NCI-H187 treated with DMSO at 0.1 percent for 48 hours (cell line): ENCODE measurements around the gene CCK.

Experiments used
- DNase-seq: peaks from one replicate; lab custom pipeline; 2025; lab: John Stamatoyannopoulos, UW

Gene CCK

DNA sequence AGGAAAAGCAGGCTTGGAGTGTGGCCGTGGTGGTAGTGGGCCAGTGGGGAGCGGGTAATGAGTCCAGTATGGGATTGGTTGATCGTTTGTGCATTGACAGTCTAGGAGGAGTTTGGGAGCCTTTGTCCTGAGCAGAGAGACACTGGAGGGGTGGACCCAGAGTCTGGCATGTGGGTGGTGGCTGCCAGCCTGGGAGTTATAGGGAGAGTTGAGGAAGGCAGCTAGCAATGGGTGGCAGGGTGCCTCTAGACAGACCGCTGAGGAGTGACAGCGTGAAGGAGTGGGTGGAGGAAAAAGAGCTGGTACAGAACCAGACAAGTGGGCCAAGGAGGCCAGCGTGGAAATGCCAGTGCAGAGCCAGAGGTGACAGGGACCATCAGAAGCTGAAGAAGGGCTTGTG is 1.9 kb upstream of the CCK start:
- no peak for DNase-seq

DNA sequence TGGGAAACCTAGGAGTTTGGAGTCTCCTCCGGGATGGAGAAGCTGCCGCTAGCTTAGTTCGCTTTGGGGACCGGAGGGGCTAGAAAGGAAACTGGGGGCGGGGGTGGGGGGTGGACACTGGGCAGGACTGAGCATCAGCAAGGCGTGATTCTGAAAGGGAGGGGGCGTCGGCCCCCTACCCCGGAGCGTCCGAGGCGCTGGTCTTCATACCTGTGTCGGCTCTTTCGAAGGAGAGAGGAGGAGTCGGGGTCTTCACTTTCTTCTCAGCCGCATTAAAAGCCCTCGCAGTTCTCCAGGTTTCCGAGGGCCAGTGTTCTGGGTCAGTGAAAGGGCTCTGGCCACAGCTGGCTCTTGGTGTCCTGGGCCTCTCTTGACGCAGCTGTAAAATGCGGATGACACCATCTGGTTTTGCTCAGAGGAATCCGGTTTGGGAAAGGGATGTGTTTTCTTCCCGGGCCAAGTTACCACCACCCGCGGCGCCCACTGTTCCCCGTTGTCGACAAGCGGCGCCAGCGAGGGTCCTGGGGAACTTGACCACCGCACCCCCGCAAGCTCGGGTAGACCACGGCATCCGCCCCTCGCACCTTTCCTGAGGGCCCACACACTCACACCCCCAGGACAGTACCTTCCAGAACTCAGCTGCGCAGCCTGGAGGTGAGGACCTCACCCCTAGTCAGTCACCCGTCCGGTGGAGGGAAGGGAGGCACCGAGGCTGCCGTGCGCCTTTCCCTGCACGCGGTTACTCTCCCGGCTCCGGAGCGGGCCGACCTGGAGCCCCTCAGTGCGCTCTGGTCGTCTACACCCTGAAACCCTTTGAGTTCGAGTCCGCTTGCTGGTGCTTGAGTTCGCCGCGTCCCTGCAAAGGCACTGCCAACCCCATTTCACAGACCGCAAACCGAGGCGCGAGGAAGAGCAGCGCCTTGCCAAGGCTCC is 660 bp downstream of the CCK start:
- DNase-seq: no peak

DNA sequence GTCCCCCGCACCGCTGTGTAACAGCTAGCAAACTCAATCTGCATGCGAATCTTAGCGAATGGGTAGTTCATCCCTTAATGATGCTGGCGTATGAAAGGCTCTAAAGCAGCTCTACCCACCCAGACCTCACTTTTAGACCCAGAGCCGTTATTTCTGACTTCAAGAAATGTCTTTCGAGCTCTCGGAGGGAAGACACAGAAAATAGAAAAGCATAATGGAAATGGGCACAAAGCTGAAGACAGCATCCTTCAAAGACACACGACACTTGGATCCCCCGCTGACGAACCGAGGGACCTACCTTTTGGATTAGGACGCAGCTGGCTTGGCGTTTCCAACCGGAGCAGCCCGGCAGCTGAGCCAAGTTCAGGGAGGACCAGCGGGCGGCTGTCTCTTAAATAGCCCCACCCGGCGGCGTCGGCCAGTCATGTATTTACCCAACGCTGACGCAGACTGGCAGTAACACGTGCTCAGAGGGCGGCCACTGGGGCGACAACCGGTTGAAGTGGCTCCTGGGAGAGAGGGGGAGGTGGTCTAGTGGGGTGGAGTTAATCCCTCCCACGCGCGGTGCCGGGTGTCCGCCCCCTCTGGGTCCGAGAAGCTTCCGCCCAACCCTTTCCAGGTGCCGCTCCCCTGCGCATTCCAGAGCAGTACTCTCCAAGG is 1.5 kb downstream of the CCK start:
- no peak for DNase-seq

DNA sequence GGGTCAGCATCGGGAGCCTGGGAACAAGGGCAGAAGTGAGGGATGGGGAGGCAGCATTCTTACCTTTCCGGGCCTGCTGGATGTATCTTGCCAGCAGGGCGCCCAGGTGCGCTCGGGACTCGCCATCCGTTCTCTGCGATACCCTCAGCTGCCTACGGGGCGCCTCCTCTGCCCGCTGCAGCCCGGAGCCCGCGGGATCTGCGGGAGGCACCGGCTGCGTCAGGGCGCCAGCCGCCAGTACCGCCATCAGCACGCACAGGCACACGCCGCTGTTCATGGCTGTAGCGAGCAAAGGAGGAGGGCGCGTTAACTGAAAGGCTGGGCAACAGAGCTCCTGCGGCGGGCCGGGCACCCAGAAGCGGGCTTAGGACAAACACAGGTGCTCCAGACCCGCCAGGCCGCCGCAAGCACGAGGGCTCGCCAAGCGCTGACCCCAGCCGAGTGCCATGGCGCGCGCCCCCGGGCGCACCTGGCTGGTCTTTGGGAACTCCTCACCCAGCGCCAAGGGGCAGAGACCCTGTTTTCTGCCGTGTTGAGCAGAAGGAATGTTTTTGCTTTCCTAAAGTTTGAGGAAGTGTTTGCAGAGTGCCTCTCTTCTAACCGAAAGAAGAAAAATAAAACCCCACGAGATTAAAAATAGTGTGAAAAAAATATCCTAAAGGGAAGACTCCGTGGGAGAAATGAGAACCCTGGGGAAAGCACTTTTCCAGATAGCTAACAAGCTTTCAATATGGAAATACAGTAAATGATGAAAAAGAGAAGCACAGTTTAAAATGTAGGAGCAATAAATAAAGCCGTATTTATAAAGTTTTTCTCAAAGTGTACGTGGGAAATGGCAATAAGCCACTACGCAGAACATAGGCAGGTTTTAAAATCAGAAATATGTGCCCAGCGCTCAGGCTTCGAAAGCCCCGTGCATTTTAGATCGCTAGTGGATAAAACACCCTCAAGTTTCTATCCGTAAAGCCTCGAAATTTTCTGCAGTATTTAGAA is 2.3 kb downstream of the CCK start:
- DNase-seq: no peak

DNA sequence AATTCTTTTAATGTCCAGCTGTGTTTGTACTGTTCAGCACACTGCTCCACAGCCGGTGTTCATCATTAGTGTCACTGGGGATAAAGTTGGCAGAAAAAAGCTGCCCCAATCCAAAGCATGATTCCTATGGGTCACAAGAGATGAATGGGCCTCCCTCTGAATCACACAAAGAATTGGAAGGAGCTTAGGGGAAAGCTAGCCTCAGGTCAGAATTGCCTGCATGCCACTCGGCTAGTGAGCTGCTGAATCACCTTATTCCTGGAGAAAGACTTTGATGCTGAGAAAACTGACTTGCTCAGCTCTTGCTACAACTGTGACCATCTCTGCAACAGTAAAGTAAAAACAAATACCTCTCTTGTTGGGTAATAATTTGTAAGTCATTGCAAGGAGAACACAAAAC is 3.5 kb downstream of the CCK start:
- DNase-seq: no peak

DNA sequence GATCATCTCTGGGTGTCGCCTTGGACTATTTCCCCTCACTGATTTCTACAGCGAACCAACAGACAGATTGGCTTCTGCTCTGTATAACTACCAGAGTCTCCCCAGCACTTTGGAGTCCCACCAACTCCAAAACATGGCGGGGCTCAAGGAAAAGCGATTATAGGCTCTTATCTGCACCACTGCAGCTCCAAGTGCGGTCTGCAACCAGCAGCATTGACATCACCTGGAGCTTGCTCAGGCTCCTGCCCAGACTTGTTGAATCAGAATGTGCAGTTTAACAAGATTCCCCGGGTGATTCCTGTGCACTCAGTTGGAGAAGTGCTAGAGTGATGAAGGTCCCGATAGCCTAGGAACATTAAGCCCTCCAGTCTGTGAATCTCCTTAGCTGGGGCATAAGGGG is 9.0 kb downstream of the CCK start:
- DNase-seq: no peak

DNA sequence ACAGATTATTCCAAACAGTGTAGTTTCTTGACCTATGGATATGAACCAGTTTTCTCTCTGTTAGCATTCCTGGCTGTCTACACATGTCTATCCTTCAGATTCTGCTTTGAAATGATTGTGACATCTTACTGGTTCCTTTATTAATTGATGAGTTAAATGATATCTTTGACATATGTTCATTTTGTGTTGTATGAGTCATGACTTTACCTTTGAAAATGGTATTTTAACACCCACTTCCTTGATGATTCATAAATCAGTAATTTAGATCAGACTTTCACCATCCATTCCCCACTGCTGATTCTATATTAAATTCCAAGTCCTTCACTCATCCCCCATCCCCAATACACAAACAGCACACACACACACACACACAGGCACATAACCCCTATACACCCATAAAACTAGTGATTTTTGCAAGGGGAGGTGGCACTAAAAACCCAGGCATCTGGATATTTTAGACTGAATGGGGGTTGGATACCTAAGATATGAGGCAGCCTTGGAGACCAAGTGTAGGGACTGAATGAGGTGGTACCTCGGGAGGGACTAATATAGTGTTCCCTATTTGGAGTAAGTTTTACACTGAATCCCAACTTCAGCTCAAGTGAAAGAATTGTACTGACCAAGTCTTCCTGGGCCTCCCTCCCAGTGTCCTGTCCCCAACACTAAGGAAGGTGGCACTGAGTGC is 9.7 kb downstream of the CCK start:
- no peak for DNase-seq

DNA sequence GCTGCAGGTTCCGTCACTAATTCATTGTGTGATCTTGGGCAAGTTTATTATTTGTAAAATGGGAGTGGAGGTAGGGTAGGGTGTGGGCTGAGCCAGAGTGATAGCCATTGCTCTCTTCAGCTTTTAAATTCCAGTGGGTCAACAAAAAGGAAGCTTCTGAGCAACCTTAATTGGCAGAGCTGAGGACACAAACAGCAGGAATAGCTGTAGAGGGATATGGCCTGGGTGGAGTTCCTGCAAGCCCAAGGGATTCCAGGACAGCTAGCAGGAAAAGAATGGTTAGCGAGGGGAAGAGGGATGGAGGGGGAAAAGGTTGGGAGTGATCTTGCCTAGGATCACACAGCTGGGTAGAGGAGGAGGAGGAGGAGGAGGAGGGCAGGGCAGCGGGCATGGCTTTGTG is 11.4 kb downstream of the CCK start:
- DNase-seq: no peak

DNA sequence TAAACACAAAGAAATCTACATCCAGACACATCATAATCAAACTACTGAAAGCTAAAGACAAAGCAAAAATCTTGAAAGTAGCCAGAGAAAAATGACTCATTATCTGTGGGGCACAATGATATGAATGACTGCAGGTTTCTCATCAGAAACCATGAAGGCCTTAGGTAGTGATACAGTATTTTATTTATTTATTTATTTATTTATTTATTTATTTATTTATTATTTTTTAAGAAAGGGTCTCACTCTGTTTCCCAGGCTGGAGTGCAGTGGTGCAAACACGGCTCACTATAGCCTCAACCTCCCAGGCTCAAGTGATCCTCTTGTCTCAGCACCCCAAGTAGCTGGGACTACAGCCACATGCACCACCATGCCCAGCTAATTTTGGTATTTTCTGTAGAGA is 15.2 kb downstream of the CCK start:
- no peak for DNase-seq

DNA sequence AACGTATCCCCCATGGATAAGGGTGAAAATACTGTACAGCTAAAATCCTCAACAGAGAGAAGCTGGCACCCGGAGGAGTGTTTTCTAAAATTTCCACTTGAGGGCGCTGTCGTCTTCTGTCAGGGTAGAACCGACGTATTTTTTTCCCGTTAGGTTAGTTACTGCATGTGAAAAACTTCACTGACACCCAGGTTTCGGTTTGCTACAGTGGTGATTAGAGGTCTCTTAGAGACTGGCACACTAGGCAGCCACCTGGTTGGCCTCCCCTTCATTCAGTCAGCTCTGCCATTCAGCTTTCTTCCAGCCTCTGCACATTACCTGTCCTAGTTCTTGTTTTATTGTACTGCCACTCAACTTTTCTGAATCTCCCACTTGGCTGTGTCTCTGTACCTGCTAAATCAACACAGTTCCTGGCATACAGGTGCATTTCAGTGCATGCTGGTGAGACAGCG is 18.4 kb downstream of the CCK start:
- DNase-seq: peak; percentile 11

DNA sequence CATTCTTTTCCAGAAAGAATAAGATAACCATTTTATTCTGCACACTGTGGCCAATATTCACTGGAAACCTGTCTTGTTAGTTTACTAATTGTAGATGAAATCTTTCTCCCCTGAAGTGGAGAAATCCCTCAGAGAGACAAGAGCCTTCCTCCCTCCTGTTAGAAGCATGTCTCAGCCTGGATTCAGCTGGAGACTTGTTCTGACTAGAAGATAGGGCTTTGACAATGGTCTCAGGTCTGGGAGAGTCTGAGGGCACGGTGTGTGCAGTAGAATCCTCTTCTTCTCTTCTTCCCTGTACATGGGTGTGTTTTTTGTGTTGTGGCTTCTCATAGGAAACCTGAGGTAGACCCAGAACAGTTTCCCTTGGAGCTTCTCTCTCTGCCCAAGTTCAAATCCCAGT is 19.9 kb downstream of the CCK start:
- no peak for DNase-seq

DNA sequence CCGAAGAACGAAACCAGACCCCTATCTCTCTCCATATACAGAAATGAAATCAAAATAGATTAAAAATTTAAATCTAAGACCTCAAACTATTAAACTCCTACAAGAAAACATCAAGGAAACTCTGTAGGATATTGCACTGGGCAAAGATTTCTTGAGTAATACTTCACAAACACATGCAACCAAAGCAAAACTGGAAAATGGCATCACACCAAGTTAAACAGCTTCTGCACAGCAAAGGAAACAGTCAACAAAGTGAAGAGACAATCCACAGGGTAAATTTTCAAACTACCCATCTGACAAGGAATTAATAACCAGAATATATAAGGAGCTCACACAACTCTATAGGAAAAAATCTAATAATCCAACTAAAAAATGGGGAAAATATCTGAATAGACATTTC is 29.4 kb downstream of the CCK start:
- no peak for DNase-seq

DNA sequence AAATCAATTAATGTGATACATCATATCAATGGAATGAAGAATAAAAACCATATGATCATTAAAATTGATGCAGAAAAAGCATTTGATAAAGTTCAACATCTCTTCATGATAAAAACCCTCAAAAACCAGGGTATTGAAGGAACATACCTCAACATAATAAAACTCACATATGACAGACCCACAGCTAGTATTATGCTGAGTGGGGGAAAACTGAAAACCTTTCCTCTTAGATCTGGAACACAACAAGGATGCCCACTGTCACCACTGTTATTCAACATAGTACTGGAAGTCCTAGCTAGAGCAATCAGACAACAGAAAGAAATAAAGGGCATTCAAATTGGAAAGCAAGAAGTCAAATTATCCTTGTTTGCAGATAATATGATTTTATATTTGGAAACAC is 30.5 kb downstream of the CCK start:
- DNase-seq: no peak

DNA sequence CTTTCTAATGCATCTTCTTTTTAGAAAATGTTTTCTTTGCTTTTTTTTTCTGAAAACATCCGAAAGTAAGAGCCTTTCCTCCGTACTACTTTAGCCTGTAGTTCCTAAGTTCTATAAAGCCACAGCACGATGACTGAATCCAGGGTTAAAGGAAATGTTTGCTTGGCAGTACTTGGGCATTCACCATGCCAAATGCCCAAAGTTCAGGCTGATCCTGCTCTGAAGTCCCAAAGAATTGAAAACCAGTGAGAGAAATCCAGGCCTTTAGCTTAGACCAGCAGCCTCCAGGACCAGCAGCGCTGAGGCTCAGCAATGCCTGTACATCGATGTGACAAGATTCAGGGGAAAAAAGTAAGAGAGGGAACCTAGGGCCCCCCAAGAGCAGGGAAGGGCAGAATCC is 35.1 kb downstream of the CCK start:
- DNase-seq: no peak

DNA sequence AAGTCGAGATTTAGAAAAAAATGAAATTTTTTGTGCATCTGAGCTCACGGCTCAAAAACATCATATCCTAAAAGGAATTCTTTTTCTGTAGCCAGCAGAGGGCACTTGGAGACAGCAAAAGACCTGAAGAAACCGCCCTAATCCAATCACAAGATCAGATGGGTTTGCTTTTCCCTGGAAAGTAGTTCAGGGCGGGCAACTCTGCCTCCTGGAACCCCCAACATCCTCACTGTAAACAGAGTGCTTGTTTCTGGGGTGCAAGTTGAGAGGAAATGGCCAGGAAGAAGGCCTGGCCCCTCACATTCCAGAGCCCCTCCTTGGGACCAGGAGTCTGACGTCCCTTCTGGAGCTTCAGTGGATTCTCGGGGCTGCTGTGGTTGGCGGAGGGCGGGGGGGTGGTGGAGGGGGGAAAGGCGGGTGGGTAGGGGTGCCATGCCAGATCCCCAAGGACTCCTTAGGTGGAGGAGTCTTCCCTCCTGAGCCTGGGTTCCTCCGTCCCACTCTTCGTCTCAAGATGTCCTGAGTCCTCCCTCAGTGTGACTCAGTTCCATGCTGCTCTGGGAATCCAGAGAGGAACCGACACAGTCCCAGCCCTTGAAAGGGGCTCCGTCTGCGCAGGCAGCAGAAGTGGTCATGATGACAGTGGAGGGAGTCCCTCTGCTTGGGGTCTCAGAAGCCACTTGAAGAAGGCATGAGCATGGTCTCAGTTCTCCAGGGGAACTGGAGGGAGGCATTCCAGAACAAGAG is 35.9 kb downstream of the CCK start:
- DNase-seq: no peak

DNA sequence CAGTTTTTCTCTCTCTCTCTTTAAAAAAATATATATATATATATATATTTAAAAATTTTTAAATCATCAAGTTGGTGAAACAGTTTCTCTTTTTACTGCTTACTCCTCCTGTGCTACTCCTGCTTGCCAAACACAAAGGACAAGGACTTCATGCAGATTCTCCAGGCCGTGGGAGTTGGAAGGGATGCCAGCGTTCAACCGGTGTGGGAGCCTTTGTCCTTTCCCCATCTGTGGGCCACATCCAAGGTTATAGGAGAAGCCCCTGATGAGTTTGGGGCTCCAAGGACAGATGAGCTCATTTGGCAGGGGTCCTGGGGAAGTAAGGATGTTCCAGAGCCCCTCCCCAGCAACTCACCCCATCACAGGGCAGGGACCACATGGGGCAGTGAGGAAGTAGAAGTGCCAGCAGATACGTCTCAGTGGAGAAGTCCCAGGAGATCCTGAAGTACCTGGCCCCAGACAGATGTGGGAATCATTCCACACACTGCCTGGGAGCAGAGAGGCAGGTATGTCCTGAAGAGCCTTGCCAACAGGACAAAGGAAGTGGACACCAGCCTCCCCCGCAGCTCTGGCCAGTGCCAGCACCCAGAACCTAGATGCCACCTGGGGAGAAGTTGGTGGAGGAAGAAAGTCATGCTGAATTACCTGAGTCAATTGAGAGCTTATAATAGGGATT is 36.6 kb downstream of the CCK start:
- no peak for DNase-seq

DNA sequence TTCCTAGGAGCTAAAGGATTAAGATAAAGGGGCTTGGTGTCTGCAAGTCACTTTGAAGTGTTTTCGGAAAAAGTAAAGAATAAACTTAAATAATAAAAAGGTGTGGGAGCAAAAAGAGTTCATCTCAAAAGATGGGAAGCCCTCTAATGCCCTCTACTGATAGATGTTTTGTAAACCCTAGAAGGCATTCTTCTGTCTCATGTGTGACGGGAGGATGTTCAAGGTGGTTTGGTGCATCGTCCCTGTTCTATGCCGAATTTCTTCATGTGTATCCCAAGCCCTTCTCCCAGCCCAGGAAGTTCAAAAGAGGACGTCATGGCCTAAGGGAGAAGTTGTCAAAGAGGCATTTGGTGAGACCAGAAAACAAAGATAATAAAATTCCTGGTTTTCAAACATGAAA is 37.2 kb downstream of the CCK start:
- DNase-seq: no peak

DNA sequence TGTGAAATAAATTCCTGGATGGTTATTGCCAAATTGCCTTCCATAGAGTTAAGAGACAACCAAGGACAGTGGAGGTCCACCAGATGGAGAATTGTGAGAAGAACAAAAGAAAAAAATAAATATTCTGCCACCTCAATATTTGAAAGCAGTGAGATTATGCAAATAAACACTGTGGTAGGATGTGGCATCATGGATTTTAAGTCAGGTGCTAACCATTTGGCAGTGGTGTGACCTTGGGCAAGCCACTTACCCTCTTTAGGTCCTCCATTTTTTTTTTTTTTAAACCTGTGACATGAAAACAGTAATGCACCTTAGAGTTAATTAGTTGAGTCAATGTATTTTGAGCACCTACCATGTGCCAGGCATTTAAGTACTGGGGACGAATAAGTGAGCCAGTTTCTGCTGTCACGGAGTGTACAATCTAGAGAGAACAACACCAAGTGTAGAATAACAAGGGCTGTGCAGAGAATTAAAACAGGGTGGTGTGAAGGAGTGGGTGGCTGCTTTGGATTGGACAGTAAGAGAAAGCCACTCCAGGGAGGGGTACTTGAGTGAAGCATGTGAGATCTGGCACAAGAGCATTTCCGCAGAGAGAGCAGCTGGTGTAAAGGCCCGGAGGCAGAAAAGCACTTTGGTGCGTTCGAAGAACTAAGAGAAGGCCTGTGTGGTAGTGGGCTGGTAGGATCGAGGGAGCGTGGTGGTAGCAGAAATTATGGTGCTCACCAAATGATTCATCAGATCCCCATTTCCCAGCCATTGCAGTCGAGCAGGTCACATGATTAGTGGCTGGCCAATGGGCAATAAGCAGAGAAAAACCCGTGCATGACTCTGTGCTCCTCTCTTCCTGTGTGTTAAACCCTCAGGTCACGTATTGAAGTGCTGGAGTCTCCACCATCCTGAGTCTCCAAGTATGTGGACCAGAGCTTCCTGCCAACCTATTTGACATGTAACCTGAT is 39.2 kb downstream of the CCK start:
- DNase-seq: no peak
